ENCODE data around the gene CDKN2A.

- TF ChIP-seq CTCF (conservative IDR thresholded peaks at IDR 0.05) (no peak), EZH2 (IDR thresholded peaks at IDR 0.05; ENCODE audit: low read depth) (no peak)
Measured at GRCh38 chr9:21997480-21997879, 3.3 kb upstream of the CDKN2A start.
